HepG2 (cell line): ENCODE results near the gene NOC2L. TPM values are rescaled to one million over a fixed set of nuclear protein-coding genes. Genes with fewer than 3 reads are reported as not detected.

Source experiments
- ATAC-seq: fragments of 200-7000 bp; cut with Tn5 transposase; 3 replicates; pipeline ENCODE4 v1.9.1; 2020; ENCODE audit warnings: mild to moderate bottlenecking, moderate library complexity
- BruUV-seq: library from RNA; stranded (reverse); fragments of 400-500 nt; replicated peaks from 2 replicates; lab custom pipeline; 2021; lab: Mats Ljungman, UMichigan
- CTCF ChIA-PET: fragments of 300-600 bp; formaldehyde crosslinking; extraction: SDS; loops from one replicate; lab custom pipeline; 2021; ENCODE audit warnings: low total read pairs, inconsistent platforms, low intra/inter-chr PET ratio; lab: Yijun Ruan, JAX
- POLR2A ChIA-PET: fragments of 350-600 bp; sonication (Branson Sonifier 250); formaldehyde crosslinking; loops from one replicate; lab custom pipeline; 2020; ENCODE audit warnings: antibody characterized with exemption, inconsistent platforms; lab: Yijun Ruan, JAX
- DNase-seq: peaks from one replicate; pipeline ENCODE4 v3.0.0-alpha.2; 2015; ENCODE audit warnings: low spot score
- FAIRE-seq: peaks from 3 replicates; lab custom pipeline; 2011; peaks lifted over from hg19 to GRCh38; lab: Jason Lieb, UNC
- H2AFZ ChIP-seq: one replicate; pipeline ENCODE4 v1.6.1; 2011; ENCODE audit warnings: low read length, inconsistent platforms
- H3K27ac ChIP-seq: fragments of 300-600 bp; 3 replicates; pipeline ENCODE4 v1.8.0; 2011; ENCODE audit warnings: mixed run types, mild to moderate bottlenecking, mixed read lengths, low read length, inconsistent platforms; ENCODE audit not compliant: insufficient read depth; ENCODE audit errors: extremely low read length
- H3K27me3 ChIP-seq, 2 experiments: fragments of 200-600 bp in 1 of 2; 2 replicates in 1 of 2; 3 replicates in 1 of 2; pipeline versions ENCODE4 v1.6.0 to v1.8.0; 2011; ENCODE audit warnings: low read length in 2 of 2, mild to moderate bottlenecking in 2 of 2, moderate library complexity in 2 of 2, inconsistent platforms in 1 of 2; ENCODE audit not compliant: insufficient read depth in 2 of 2, control insufficient read depth in 1 of 2
- H3K36me3 ChIP-seq, 2 experiments: fragments of 200-600 bp in 1 of 2; replicated peaks in 1 of 2; 2 replicates in 1 of 2; 3 replicates in 1 of 2; pipeline versions ENCODE4 v1.5.1 to v1.8.0; 2011; ENCODE audit warnings: low read length in 2 of 2, inconsistent platforms in 1 of 2; ENCODE audit not compliant: insufficient read depth in 2 of 2, control insufficient read depth in 1 of 2
- H3K4me1 ChIP-seq: 2 replicates; pipeline ENCODE4 v1.5.1; 2012; ENCODE audit warnings: low read length, inconsistent platforms; ENCODE audit not compliant: insufficient read depth
- H3K4me2 ChIP-seq: 2 replicates; pipeline ENCODE4 v1.6.0; 2011; ENCODE audit warnings: low read depth, low read length, inconsistent platforms
- H3K4me3 ChIP-seq, 3 experiments: fragments of 200-600 bp in 1 of 3; sonication (generic), shearing (Covaris generic) in 1 of 3; replicated peaks in 1 of 3; 2 replicates each; pipeline ENCODE4 v1.5.1; 2011 to 2016; ENCODE audit warnings: low read length in 3 of 3, inconsistent platforms in 2 of 3, low read depth in 2 of 3, mild to moderate bottlenecking in 2 of 3, control low read depth in 1 of 3, mixed read lengths in 1 of 3; ENCODE audit not compliant: insufficient read depth in 1 of 3
- H3K79me2 ChIP-seq: one replicate; pipeline ENCODE4 v1.6.1; 2011; ENCODE audit warnings: low read length, inconsistent platforms; ENCODE audit not compliant: insufficient read depth
- H3K9ac ChIP-seq: 2 replicates; pipeline ENCODE4 v1.6.0; 2011; ENCODE audit warnings: mild to moderate bottlenecking, low read depth, low read length, inconsistent platforms; ENCODE audit not compliant: insufficient read depth
- H3K9me3 ChIP-seq: 2 replicates; pipeline ENCODE4 v1.5.1; 2012; ENCODE audit warnings: mild to moderate bottlenecking, low read length
- H4K20me1 ChIP-seq: 2 replicates; pipeline ENCODE4 v1.6.0; 2011; ENCODE audit warnings: inconsistent platforms, mild to moderate bottlenecking, low read length, moderate library complexity; ENCODE audit not compliant: insufficient read depth
- ARNT2 ChIP-seq: sonication (generic); formaldehyde crosslinking; IDR thresholded peaks from 2 replicates; pipeline ENCODE4 v1.8.0; 2022; ENCODE audit warnings: mild to moderate bottlenecking, low read depth, missing genetic modification reagents, moderate library complexity
- BRF2 ChIP-seq: sonication (generic); formaldehyde crosslinking; IDR thresholded peaks from 2 replicates; pipeline ENCODE4 v1.8.1; 2022; ENCODE audit warnings: mild to moderate bottlenecking, missing genetic modification reagents
- DRAP1 ChIP-seq: IDR thresholded peaks from 2 replicates; pipeline ENCODE4 v1.6.1; 2016; ENCODE audit warnings: missing genetic modification reagents, missing compliant biosample characterization
- HHEX ChIP-seq: IDR thresholded peaks from 2 replicates; pipeline ENCODE4 v1.6.1; 2016; ENCODE audit warnings: control low read depth
- HNF4G ChIP-seq, 2 experiments: sonication (generic) in 1 of 2; formaldehyde crosslinking in 1 of 2; IDR thresholded peaks; 2 replicates each; pipeline versions ENCODE4 v1.4.0 to v1.6.1; 2011 to 2020; ENCODE audit warnings: borderline replicate concordance in 2 of 2, low read depth in 2 of 2, mild to moderate bottlenecking in 2 of 2, low read length in 1 of 2, missing genetic modification reagents in 1 of 2, moderate library complexity in 1 of 2
- IKZF1 ChIP-seq: fragments of 450-650 bp; IDR thresholded peaks from 2 replicates; pipeline ENCODE4 v1.7.1; 2016
- ISX ChIP-seq: sonication (generic); formaldehyde crosslinking; conservative IDR thresholded peaks from 2 replicates; pipeline ENCODE4 v1.5.0; 2020; ENCODE audit warnings: missing genetic modification reagents
- MXD3 ChIP-seq: IDR thresholded peaks from 2 replicates; pipeline ENCODE4 v1.6.1; 2016; ENCODE audit warnings: mild to moderate bottlenecking, missing biosample characterization, missing genetic modification reagents
- REXO4 ChIP-seq: sonication (generic); formaldehyde crosslinking; IDR thresholded peaks from 2 replicates; pipeline ENCODE4 v1.8.0; 2022; ENCODE audit warnings: missing genetic modification reagents, mild to moderate bottlenecking, borderline replicate concordance
- SRF ChIP-seq: IDR thresholded peaks from 2 replicates; pipeline ENCODE4 v1.6.1; 2011; ENCODE audit warnings: mild to moderate bottlenecking, low read depth, low read length, moderate library complexity
- TAF1 ChIP-seq: sonication (generic); formaldehyde crosslinking; IDR thresholded peaks from 2 replicates; pipeline ENCODE4 v1.4.0; 2020; ENCODE audit warnings: missing genetic modification reagents
- TEAD3 ChIP-seq: optimal IDR thresholded peaks from 2 replicates; pipeline ENCODE3; 2016; ENCODE audit warnings: borderline replicate concordance
- THAP8 ChIP-seq: sonication (generic); formaldehyde crosslinking; IDR thresholded peaks from 2 replicates; pipeline ENCODE4 v1.5.1; 2020; ENCODE audit warnings: missing genetic modification reagents, mild to moderate bottlenecking, borderline replicate concordance
- ZBTB2 ChIP-seq: sonication (generic); formaldehyde crosslinking; IDR thresholded peaks from 2 replicates; pipeline ENCODE4 v1.8.0; 2022; ENCODE audit warnings: low read depth, missing genetic modification reagents
- ZBTB25 ChIP-seq: IDR thresholded peaks from 2 replicates; pipeline ENCODE4 v1.6.1; 2018; ENCODE audit warnings: missing genetic modification reagents
- ZC3H13 ChIP-seq: sonication (generic); formaldehyde crosslinking; IDR thresholded peaks from 2 replicates; pipeline ENCODE4 v1.8.1; 2023; ENCODE audit warnings: mild to moderate bottlenecking, missing genetic modification reagents, moderate library complexity
- ZNF225 ChIP-seq: sonication (generic); formaldehyde crosslinking; IDR thresholded peaks from 2 replicates; pipeline ENCODE4 v1.4.0; 2020; ENCODE audit warnings: mild to moderate bottlenecking, missing genetic modification reagents
- ZNF235 ChIP-seq: sonication (generic); formaldehyde crosslinking; IDR thresholded peaks from 2 replicates; pipeline ENCODE4 v1.8.1; 2023; ENCODE audit warnings: mild to moderate bottlenecking, missing genetic modification reagents, borderline replicate concordance
- WGBS: methylation state at CpG from one replicate; pipeline ENCODE4 v1.1.6; 2017; ENCODE audit warnings: low lambda C conversion rate; 5-methylcytosine and 5-hydroxymethylcytosine counted together
- in situ Hi-C: cut with HindIII; loops from 2 replicates; pipeline ENCODE4 v1.10.0; 2017; ENCODE audit warnings: low pct_unique_long_range_greater_than_20kb; ENCODE audit not compliant: extremely low pct_ligation_motif_present
- intact Hi-C: fragments of 100-400 bp; cut with micrococcal nuclease; formaldehyde crosslinking; loops from one replicate; pipeline ENCODE4 v1.10.0; 2022; ENCODE audit not compliant: unreplicated experiment
- polyA plus RNA-seq, 8 experiments: library from polyadenylated mRNA; depleted of rRNA in 3 of 8; stranded (reverse) in 7 of 8; unstranded in 1 of 8; fragments of >200 nt; fragmentation: Illumina TruSeq in 4 of 8; extraction: Trizol in 4 of 8; gene quantifications; 2 replicates each; pipeline versions ENCODE4 v1.2.1 to v1.2.3, GENCODE V29; 2011 to 2016; ENCODE audit warnings: low read depth in 4 of 8, missing spikeins in 1 of 8, mixed read lengths in 1 of 8; ENCODE audit not compliant: insufficient read depth in 1 of 8
- total RNA-seq, 5 experiments: library from RNA; depleted of rRNA; stranded (reverse); fragments of >200 nt; fragmentation: Illumina TruSeq; extraction: Trizol; gene quantifications; 2 replicates each; pipeline ENCODE4 v1.2.3, GENCODE V29; 2016; ENCODE audit warnings: low read depth in 1 of 5

The NOC2L gene
- total and polyA plus RNA-seq, 2 of the 13 experiments (the other 11 are each of a cell fraction or from before 2014, with no cell fraction given): 32.0 to 103 TPM

GRCh38 chr1:999725-1000356 is 40.8 kb upstream of the NOC2L start, which contains the start of gene HES4:
TSS of gene HES4 (minus strand) at chr1:1000097. CDS start at chr1:999973, 124 bp downstream.
- H3K4me1 ChIP-seq: peaks cover 63% of the 10 kb centered on the region
- DNase-seq: peak; percentile 87
- CTCF ChIA-PET: no interaction called here
- no peak within 1 kb of the TSS for H2AFZ ChIP-seq
- peak within 1 kb of the TSS; percentile 97 for H3K9ac ChIP-seq
- no TSS peak for BruUV-seq
- no peaks in the 10 kb centered on the region for H3K9me3 ChIP-seq
- POLR2A ChIA-PET: interaction anchor here (0.7 to 3.2 kb wide), 7 partner anchors 14 to 231 kb away, joined by 3 to 13 read pairs (median 3); partner anchors contain the start of genes ISG15 and PERM1
- intact Hi-C loops (loop anchor here (10.0 kb wide), 1 partner anchor 235 kb away; the partner anchor contains the start of genes B3GALT6 and SDF4), in situ Hi-C loops (no loop called here)
- H3K27me3 ChIP-seq: no peaks in the 10 kb centered on the region
- peaks cover 4% of the 10 kb centered on the region; the same call in 1 of the 2 replicates for H4K20me1 ChIP-seq
- WGBS: no CpG with 5 or more reads among the region's 95 CpGs
- ATAC-seq: peak; percentile 59
- peak within 1 kb of the TSS; percentile 92 for H3K4me2 ChIP-seq
- H3K79me2 ChIP-seq: peaks cover 15% of the 10 kb centered on the region
- peak within 1 kb of the TSS; percentile 97 for H3K27ac ChIP-seq
- peak within 1 kb of the TSS; percentile 63 to 78 (median 78) for H3K4me3 ChIP-seq
- no peak for FAIRE-seq
- H3K36me3 ChIP-seq: no peaks in the 10 kb centered on the region
- TF ChIP-seq ZNF235 (0 out of 2 replicates have a peak, but pooled peaks have one; percentile 25), TEAD3 (peak; percentile 60), SRF (peak; percentile 9; the same call in 1 of the 2 replicates), HNF4G (IDR thresholded peaks at IDR 0.05; ENCODE audit: borderline replicate concordance, low read depth, low read length) (no peak), HNF4G (CRISPR knock-in tag; IDR thresholded peaks at IDR 0.05; ENCODE audit: borderline replicate concordance, low read depth) (peak; percentile 41; the same call in 1 of the 2 replicates), ISX (CRISPR knock-in tag) (no peak), THAP8 (CRISPR knock-in tag) (0 out of 2 replicates have a peak, but pooled peaks have one; percentile 40), ZNF225 (CRISPR knock-in tag) (no peak; the same call in 1 of the 2 replicates), ARNT2 (CRISPR knock-in tag) (peak; percentile 9; the same call in 1 of the 2 replicates), DRAP1 (CRISPR knock-in tag) (peak; percentile 97), BRF2 (CRISPR knock-in tag) (peak; percentile 15), REXO4 (CRISPR knock-in tag) (no peak), ZBTB2 (CRISPR knock-in tag) (peak; percentile 98), HHEX (CRISPR knock-in tag) (no peak), IKZF1 (no peak), ZBTB25 (0 out of 2 replicates have a peak, but pooled peaks have one; percentile 96), ZC3H13 (CRISPR knock-in tag) (0 out of 2 replicates have a peak, but pooled peaks have one; percentile 58), MXD3 (no peak), TAF1 (CRISPR knock-in tag) (no peak)
